Heart left ventricle (tissue), 13 donors: Measurements from ENCODE around the gene ZDHHC14.

ENCODE experiments used
- CTCF ChIP-seq, 12 donors: fragments of 200-600 bp; sonication (generic) in 4 of 12; IDR thresholded peaks; one replicate each; pipeline versions ENCODE4 v1.5.0 to v1.8.0; 2018 to 2022; ENCODE audit warnings: antibody characterized with exemption in 12 of 12, mild to moderate bottlenecking in 5 of 12
- POLR2A ChIP-seq, 2 donors: fragments of 450-650 bp; IDR thresholded peaks; one replicate each; pipeline ENCODE4 v1.6.1; 2017; ENCODE audit warnings: antibody characterized with exemption in 2 of 2, mild to moderate bottlenecking in 2 of 2, moderate library complexity in 2 of 2
- donor health status: ischemic (EF 13 %, LVEDD 7.1; RV severe dilation, severe dysfunction).
- donor health status: DM: no; HTN: yes; CAD: no.
- donor health status: DM: no; HTN: no; CAD: no.
- donor health status: ischemic (EF 25% LVEDD 6.9; RV normal size, moderate dysfunction).
- donor health status: ischemic (EF 25% LVEDD 5.7; RV mildly dilated, moderate dysfunction).
- donor health status: ischemic (EF 35%, LVEDD 5.7; RV mildly dilated, moderate dysfunction).
- donor health status: nonischemic (EF 11% LVEDD 7.7; RV severe dilation, severe dysfunction).
- donor health status: DM: yes; HTN: yes; CAD: no.
- donor health status: PGD.
- donor health status: ischemic (EF 29% LVEDD 5.4; RV normal size, mild dysfunction).
- donor health status: nonischemic (EF 23%, LVEDD 6.1; RV moderate dilation, normal function).

- TF ChIP-seq CTCF (IDR thresholded peaks at IDR 0.05), result no peak
- TF ChIP-seq POLR2A (IDR thresholded peaks at IDR 0.05), result no peak
Measured at GRCh38 chr6:157604816-157605215, 223.8 kb downstream of the ZDHHC14 start.
